GM23338 (cell line): ENCODE measurements around the gene CSTF1.

ENCODE experiments used
- CREB1 ChIP-seq: fragments of 250-450 bp; sonication (Bioruptor Pico); IDR thresholded peaks from 2 replicates; pipeline ENCODE4 v1.5.0; 2020; ENCODE audit warnings: low read depth, mild to moderate bottlenecking, moderate library complexity
- EZH2 ChIP-seq: fragments of 200-600 bp; sonication (generic); IDR thresholded peaks from one replicate; pipeline ENCODE4 v1.8.0; 2017; ENCODE audit warnings: antibody characterized with exemption, mild to moderate bottlenecking, low read depth; ENCODE audit not compliant: unreplicated experiment
- EZH2phosphoT487 ChIP-seq: fragments of 200-600 bp; sonication (generic); IDR thresholded peaks from one replicate; pipeline ENCODE4 v1.8.1; 2018; ENCODE audit warnings: antibody characterized with exemption; ENCODE audit not compliant: unreplicated experiment
- JUNB ChIP-seq: IDR thresholded peaks from one replicate; pipeline ENCODE4 v1.6.1; 2016; ENCODE audit warnings: antibody characterized with exemption; ENCODE audit not compliant: unreplicated experiment
- POLR2AphosphoS5 ChIP-seq: IDR thresholded peaks from 2 replicates; pipeline ENCODE4 v1.6.1; 2016; ENCODE audit warnings: antibody characterized with exemption, low read depth
- REST ChIP-seq: IDR thresholded peaks from one replicate; pipeline ENCODE4 v1.6.1; 2018; ENCODE audit warnings: antibody characterized with exemption; ENCODE audit not compliant: unreplicated experiment
- STAT1 ChIP-seq: IDR thresholded peaks from one replicate; pipeline ENCODE4 v1.6.1; 2016; ENCODE audit warnings: antibody characterized with exemption; ENCODE audit not compliant: unreplicated experiment
- ZNF114 ChIP-seq: fragments of 250-450 bp; sonication (Bioruptor Pico); IDR thresholded peaks from 2 replicates; pipeline ENCODE4 v1.5.0; 2020; ENCODE audit warnings: mild to moderate bottlenecking, moderate library complexity
- TF ChIP-seq, protein P1 (sequence below), 2 experiments: fragments of 200-600 bp in 1 of 2; sonication (generic) in 1 of 2; conservative IDR thresholded peaks; 2 replicates each; pipeline versions ENCODE4 v1.5.1 to v1.6.1; 2016 to 2017; ENCODE audit warnings: antibody characterized with exemption in 2 of 2, low read depth in 2 of 2, mild to moderate bottlenecking in 2 of 2, moderate library complexity in 1 of 2
- TF ChIP-seq, protein P2 (sequence below): fragments of 250-450 bp; sonication (Bioruptor Pico); IDR thresholded peaks from 2 replicates; pipeline ENCODE4 v1.5.0; 2020; ENCODE audit warnings: mild to moderate bottlenecking, moderate library complexity

DNA sequence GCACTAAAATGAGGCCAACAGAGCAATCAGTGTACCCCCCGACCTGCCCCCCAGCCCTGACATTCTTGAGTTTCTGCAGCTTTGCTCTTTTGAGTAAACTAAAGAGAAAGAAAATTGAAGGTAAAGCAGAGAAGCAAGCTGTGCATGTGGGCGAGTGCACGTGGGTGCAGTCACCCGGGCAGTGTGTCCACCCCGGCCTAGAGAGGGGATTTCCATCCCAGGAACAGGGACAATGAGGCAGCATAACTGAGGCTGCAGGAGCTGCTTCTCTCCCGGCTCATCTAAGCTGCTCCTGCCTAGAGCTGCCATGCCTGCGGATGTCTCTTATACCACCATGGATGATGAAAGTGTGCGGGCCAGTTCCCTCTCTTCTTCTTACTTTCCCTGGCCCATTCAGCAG, 36.4 kb downstream of the CSTF1 start:
- TF ChIP-seq, protein P1, sequence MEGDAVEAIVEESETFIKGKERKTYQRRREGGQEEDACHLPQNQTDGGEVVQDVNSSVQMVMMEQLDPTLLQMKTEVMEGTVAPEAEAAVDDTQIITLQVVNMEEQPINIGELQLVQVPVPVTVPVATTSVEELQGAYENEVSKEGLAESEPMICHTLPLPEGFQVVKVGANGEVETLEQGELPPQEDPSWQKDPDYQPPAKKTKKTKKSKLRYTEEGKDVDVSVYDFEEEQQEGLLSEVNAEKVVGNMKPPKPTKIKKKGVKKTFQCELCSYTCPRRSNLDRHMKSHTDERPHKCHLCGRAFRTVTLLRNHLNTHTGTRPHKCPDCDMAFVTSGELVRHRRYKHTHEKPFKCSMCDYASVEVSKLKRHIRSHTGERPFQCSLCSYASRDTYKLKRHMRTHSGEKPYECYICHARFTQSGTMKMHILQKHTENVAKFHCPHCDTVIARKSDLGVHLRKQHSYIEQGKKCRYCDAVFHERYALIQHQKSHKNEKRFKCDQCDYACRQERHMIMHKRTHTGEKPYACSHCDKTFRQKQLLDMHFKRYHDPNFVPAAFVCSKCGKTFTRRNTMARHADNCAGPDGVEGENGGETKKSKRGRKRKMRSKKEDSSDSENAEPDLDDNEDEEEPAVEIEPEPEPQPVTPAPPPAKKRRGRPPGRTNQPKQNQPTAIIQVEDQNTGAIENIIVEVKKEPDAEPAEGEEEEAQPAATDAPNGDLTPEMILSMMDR (conservative IDR thresholded peaks at IDR 0.05; ENCODE audit: low read depth in 2 of 2), result no peak
- TF ChIP-seq EZH2 (no peak), EZH2phosphoT487 (no peak), STAT1 (no peak), POLR2AphosphoS5 (no peak), REST (no peak), CREB1 (CRISPR knock-in tag) (no peak), JUNB (no peak), ZNF114 (CRISPR knock-in tag) (no peak)
- TF ChIP-seq, protein P2, sequence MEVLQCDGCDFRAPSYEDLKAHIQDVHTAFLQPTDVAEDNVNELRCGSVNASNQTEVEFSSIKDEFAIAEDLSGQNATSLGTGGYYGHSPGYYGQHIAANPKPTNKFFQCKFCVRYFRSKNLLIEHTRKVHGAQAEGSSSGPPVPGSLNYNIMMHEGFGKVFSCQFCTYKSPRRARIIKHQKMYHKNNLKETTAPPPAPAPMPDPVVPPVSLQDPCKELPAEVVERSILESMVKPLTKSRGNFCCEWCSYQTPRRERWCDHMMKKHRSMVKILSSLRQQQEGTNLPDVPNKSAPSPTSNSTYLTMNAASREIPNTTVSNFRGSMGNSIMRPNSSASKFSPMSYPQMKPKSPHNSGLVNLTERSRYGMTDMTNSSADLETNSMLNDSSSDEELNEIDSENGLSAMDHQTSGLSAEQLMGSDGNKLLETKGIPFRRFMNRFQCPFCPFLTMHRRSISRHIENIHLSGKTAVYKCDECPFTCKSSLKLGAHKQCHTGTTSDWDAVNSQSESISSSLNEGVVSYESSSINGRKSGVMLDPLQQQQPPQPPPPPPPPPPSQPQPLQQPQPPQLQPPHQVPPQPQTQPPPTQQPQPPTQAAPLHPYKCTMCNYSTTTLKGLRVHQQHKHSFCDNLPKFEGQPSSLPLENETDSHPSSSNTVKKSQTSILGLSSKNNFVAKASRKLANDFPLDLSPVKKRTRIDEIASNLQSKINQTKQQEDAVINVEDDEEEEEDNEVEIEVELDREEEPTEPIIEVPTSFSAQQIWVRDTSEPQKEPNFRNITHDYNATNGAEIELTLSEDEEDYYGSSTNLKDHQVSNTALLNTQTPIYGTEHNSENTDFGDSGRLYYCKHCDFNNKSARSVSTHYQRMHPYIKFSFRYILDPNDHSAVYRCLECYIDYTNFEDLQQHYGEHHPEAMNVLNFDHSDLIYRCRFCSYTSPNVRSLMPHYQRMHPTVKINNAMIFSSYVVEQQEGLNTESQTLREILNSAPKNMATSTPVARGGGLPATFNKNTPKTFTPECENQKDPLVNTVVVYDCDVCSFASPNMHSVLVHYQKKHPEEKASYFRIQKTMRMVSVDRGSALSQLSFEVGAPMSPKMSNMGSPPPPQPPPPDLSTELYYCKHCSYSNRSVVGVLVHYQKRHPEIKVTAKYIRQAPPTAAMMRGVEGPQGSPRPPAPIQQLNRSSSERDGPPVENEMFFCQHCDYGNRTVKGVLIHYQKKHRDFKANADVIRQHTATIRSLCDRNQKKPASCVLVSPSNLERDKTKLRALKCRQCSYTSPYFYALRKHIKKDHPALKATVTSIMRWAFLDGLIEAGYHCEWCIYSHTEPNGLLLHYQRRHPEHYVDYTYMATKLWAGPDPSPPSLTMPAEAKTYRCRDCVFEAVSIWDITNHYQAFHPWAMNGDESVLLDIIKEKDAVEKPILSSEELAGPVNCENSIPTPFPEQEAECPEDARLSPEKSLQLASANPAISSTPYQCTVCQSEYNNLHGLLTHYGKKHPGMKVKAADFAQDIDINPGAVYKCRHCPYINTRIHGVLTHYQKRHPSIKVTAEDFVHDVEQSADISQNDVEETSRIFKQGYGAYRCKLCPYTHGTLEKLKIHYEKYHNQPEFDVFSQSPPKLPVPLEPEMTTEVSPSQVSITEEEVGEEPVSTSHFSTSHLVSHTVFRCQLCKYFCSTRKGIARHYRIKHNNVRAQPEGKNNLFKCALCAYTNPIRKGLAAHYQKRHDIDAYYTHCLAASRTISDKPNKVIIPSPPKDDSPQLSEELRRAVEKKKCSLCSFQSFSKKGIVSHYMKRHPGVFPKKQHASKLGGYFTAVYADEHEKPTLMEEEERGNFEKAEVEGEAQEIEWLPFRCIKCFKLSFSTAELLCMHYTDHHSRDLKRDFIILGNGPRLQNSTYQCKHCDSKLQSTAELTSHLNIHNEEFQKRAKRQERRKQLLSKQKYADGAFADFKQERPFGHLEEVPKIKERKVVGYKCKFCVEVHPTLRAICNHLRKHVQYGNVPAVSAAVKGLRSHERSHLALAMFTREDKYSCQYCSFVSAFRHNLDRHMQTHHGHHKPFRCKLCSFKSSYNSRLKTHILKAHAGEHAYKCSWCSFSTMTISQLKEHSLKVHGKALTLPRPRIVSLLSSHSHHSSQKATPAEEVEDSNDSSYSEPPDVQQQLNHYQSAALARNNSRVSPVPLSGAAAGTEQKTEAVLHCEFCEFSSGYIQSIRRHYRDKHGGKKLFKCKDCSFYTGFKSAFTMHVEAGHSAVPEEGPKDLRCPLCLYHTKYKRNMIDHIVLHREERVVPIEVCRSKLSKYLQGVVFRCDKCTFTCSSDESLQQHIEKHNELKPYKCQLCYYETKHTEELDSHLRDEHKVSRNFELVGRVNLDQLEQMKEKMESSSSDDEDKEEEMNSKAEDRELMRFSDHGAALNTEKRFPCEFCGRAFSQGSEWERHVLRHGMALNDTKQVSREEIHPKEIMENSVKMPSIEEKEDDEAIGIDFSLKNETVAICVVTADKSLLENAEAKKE (CRISPR knock-in tag), result no peak
